Erythroblast (primary cell): ENCODE results near the gene DNMT3B.

ENCODE experiments used
- GATA1 ChIP-seq: IDR thresholded peaks from 2 replicates; pipeline ENCODE4 v1.6.1; 2011; ENCODE audit warnings: low read depth, mild to moderate bottlenecking, control low read depth, low read length, moderate library complexity
- POLR2A ChIP-seq: IDR thresholded peaks from 2 replicates; pipeline ENCODE4 v1.6.1; 2011; ENCODE audit warnings: mild to moderate bottlenecking, low read length

GRCh38 chr20:32764005-32764960 is 2.1 kb downstream of the DNMT3B start:
- TF ChIP-seq POLR2A, result no peak
- no peak for TF ChIP-seq GATA1
